SU-DHL-6 (cell line): ENCODE measurements around the gene ZNF70.
A peak's percentile ranks its signal among the peaks of the same experiment; 100 is the strongest.

Source experiments
- H2AFZ ChIP-seq: fragments of 200-600 bp; sonication (generic); 2 replicates; pipeline ENCODE4 v1.6.1; 2014; ENCODE audit warnings: low read depth, mild to moderate bottlenecking, moderate library complexity, mixed read lengths, antibody characterized with exemption, low read length; ENCODE audit not compliant: severe bottlenecking
- H3F3A ChIP-seq: fragments of 200-600 bp; shearing (Covaris generic); 2 replicates; pipeline ENCODE4 v1.6.0; 2016; ENCODE audit warnings: antibody characterized with exemption, mild to moderate bottlenecking; ENCODE audit not compliant: insufficient read depth
- H3K27ac ChIP-seq: fragments of 200-600 bp; sonication (generic); 2 replicates; pipeline ENCODE4 v1.5.1; 2016; ENCODE audit warnings: low read depth, mild to moderate bottlenecking, low read length, moderate library complexity, mixed read lengths
- H3K27me3 ChIP-seq: fragments of 200-600 bp; sonication (generic), shearing (Covaris generic); 2 replicates; pipeline ENCODE4 v1.6.0; 2014; ENCODE audit warnings: mild to moderate bottlenecking, low read length
- H3K36me3 ChIP-seq: fragments of 200-600 bp; sonication (generic); 2 replicates; pipeline ENCODE4 v1.6.1; 2014; ENCODE audit warnings: mild to moderate bottlenecking, low read length, mixed read lengths
- H3K4me2 ChIP-seq: fragments of 300-600, 200-600 bp; shearing (Covaris generic), sonication (generic); 2 replicates; pipeline ENCODE4 v1.6.0; 2014; ENCODE audit warnings: low read length, low read depth, mild to moderate bottlenecking; ENCODE audit not compliant: poor library complexity, severe bottlenecking
- H3K4me3 ChIP-seq: fragments of 200-600 bp; sonication (generic); 2 replicates; pipeline ENCODE4 v1.5.1; 2014; ENCODE audit warnings: antibody characterized with exemption, low read length, mild to moderate bottlenecking, mixed read lengths; ENCODE audit not compliant: insufficient read depth, poor library complexity, severe bottlenecking
- H3K79me2 ChIP-seq: fragments of 200-600 bp; sonication (generic); 2 replicates; pipeline ENCODE4 v1.6.1; 2014; ENCODE audit warnings: mild to moderate bottlenecking, low read length, moderate library complexity; ENCODE audit not compliant: insufficient read depth
- H3K9ac ChIP-seq: fragments of 200-600 bp; sonication (generic); 2 replicates; pipeline ENCODE4 v1.7.0; 2014; ENCODE audit warnings: mild to moderate bottlenecking, low read length
- H3K9me2 ChIP-seq: fragments of 200-600 bp; sonication (generic); replicated peaks from 2 replicates; pipeline ENCODE4 v1.6.1; 2014; ENCODE audit warnings: low read length; ENCODE audit not compliant: insufficient read depth
- H3K9me3 ChIP-seq: fragments of 200-600 bp; sonication (generic); 2 replicates; pipeline ENCODE4 v1.6.1; 2014; ENCODE audit warnings: low read length, mixed read lengths; ENCODE audit not compliant: insufficient read depth
- H4K20me1 ChIP-seq: fragments of 200-600 bp; sonication (generic); 2 replicates; pipeline ENCODE4 v1.6.1; 2014; ENCODE audit warnings: low read depth, mild to moderate bottlenecking, antibody characterized with exemption, low read length, moderate library complexity, mixed read lengths
- EZH2phosphoT487 ChIP-seq: fragments of 200-600 bp; sonication (generic), shearing (Covaris generic); conservative IDR thresholded peaks from 2 replicates; pipeline ENCODE4 v1.6.1; 2018; ENCODE audit warnings: mild to moderate bottlenecking, antibody characterized with exemption, low read length, moderate library complexity, mixed read lengths
- TF ChIP-seq, protein P1 (sequence below): fragments of 200-600 bp; sonication (generic); IDR thresholded peaks from one replicate; pipeline ENCODE4 v1.5.1; 2017; ENCODE audit warnings: antibody characterized with exemption, mild to moderate bottlenecking, low read length, moderate library complexity; ENCODE audit not compliant: insufficient read depth, poor library complexity, severe bottlenecking

ZNF70 gene

DNA sequence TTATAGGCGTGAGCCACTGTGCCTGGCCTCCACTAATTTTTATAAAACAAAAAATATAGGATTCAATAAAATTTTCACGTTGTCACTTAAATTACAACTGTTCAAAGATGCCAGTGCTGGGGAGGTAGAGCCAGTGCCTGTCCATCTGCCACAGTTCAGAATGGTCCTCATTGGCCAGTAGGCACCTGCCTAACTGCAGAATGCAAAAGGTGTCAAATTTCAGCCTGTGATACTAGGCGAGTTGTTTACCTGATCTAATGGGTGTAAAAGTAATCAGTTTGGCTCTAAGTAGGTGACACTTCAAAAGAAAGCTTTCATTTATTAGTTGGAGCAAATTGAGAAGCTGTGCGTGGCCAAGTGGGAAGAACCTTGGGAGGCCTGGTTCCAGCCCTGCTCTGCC, 38.2 kb upstream of the ZNF70 start:
- Histone ChIP-seq H3K9ac (no peak overlapping the region), H3K9me2 (no peaks in the 10 kb centered on the region), H3K79me2 (peaks cover 56% of the 10 kb centered on the region), H2AFZ (no peak overlapping the region), H3K27ac (no peak overlapping the region), H3K36me3 (peaks cover 1% of the 10 kb centered on the region; the same call in 1 of the 2 replicates), H4K20me1 (peaks cover 6% of the 10 kb centered on the region; the same call in 1 of the 2 replicates), H3F3A (no peaks in the 10 kb centered on the region; the same call in 1 of the 2 replicates), H3K9me3 (no peaks in the 10 kb centered on the region), H3K4me2 (no peak overlapping the region), H3K4me3 (no peak overlapping the region), H3K27me3 (no peaks in the 10 kb centered on the region)
- no peak for TF ChIP-seq EZH2phosphoT487
- TF ChIP-seq, protein P1, sequence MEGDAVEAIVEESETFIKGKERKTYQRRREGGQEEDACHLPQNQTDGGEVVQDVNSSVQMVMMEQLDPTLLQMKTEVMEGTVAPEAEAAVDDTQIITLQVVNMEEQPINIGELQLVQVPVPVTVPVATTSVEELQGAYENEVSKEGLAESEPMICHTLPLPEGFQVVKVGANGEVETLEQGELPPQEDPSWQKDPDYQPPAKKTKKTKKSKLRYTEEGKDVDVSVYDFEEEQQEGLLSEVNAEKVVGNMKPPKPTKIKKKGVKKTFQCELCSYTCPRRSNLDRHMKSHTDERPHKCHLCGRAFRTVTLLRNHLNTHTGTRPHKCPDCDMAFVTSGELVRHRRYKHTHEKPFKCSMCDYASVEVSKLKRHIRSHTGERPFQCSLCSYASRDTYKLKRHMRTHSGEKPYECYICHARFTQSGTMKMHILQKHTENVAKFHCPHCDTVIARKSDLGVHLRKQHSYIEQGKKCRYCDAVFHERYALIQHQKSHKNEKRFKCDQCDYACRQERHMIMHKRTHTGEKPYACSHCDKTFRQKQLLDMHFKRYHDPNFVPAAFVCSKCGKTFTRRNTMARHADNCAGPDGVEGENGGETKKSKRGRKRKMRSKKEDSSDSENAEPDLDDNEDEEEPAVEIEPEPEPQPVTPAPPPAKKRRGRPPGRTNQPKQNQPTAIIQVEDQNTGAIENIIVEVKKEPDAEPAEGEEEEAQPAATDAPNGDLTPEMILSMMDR, result no peak

DNA sequence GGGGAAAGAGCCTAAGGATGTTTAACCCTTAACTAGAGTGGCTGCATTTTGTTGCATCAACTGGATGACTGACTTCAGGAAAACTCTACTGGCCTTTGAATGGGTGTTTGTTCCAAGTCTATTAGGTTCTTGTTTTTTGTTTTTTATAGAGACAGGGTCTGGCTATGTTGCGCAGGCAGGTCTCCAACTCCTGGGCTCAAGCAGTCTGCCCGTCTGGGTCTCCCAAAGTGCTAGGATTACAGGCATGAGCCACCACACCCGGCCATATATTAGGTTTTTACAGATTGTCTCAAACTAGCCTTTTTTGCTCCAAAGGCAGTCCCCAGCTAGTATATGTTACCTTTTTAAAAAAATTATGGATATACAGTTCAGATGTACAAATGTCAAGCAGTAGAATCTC, 37.0 kb upstream of the ZNF70 start:
- no peak overlapping the region for H2AFZ ChIP-seq
- H3K9me3 ChIP-seq, result no peaks in the 10 kb centered on the region
- H3K9ac ChIP-seq, result peak overlapping the region; percentile 96
- H3K27me3 ChIP-seq, result no peaks in the 10 kb centered on the region
- TF ChIP-seq EZH2phosphoT487, result no peak
- TF ChIP-seq, protein P1, result no peak
- peak overlapping the region; percentile 84 for H3K4me2 ChIP-seq
- no peaks in the 10 kb centered on the region for H3K36me3 ChIP-seq
- H3K4me3 ChIP-seq, result peak overlapping the region; percentile 81
- no peaks in the 10 kb centered on the region for H3K9me2 ChIP-seq
- peak overlapping the region; percentile 93; the same call in 1 of the 2 replicates for H3K27ac ChIP-seq
- no peaks in the 10 kb centered on the region; the same call in 1 of the 2 replicates for H3F3A ChIP-seq
- peaks cover 6% of the 10 kb centered on the region; the same call in 1 of the 2 replicates for H4K20me1 ChIP-seq
- peaks cover 56% of the 10 kb centered on the region for H3K79me2 ChIP-seq

DNA sequence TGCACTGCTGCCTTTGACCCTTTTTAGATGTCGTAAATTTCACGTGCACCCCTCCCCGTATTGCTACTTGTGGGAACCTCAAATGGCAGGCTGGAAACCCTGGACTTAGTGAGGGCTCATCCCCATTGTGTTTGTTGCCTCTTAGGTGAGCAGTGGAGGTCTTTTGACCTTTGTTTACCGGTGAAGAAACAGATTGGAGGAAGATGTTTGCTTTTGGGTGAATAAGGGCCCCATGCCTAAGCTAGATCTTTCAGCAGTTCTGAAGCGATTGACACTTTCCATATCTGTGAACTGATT, 36.6 kb upstream of the ZNF70 start:
- no peaks in the 10 kb centered on the region for H3K9me3 ChIP-seq
- H3K36me3 ChIP-seq, result no peaks in the 10 kb centered on the region
- no peaks in the 10 kb centered on the region for H3K27me3 ChIP-seq
- H4K20me1 ChIP-seq, result peaks cover 6% of the 10 kb centered on the region; the same call in 1 of the 2 replicates
- H3K4me2 ChIP-seq, result peak overlapping the region; percentile 84
- H3K27ac ChIP-seq, result peak overlapping the region; percentile 93
- no peaks in the 10 kb centered on the region for H3K9me2 ChIP-seq
- no peak for TF ChIP-seq EZH2phosphoT487
- TF ChIP-seq, protein P1, result no peak
- H3K79me2 ChIP-seq, result peaks cover 53% of the 10 kb centered on the region
- peak overlapping the region; percentile 96 for H3K9ac ChIP-seq
- no peaks in the 10 kb centered on the region; the same call in 1 of the 2 replicates for H3F3A ChIP-seq
- no peak overlapping the region for H2AFZ ChIP-seq
- H3K4me3 ChIP-seq, result peak overlapping the region; percentile 81
